ENCODE measurements around the gene FGF21. TPM values are rescaled to one million over a fixed set of nuclear protein-coding genes. Genes with fewer than 3 reads are reported as not detected.
A peak's percentile ranks its signal among the peaks of the same experiment; 100 is the strongest.

Gene FGF21
- total and polyA plus RNA-seq, 4 experiments from 2014 or later = not detected

DNA sequence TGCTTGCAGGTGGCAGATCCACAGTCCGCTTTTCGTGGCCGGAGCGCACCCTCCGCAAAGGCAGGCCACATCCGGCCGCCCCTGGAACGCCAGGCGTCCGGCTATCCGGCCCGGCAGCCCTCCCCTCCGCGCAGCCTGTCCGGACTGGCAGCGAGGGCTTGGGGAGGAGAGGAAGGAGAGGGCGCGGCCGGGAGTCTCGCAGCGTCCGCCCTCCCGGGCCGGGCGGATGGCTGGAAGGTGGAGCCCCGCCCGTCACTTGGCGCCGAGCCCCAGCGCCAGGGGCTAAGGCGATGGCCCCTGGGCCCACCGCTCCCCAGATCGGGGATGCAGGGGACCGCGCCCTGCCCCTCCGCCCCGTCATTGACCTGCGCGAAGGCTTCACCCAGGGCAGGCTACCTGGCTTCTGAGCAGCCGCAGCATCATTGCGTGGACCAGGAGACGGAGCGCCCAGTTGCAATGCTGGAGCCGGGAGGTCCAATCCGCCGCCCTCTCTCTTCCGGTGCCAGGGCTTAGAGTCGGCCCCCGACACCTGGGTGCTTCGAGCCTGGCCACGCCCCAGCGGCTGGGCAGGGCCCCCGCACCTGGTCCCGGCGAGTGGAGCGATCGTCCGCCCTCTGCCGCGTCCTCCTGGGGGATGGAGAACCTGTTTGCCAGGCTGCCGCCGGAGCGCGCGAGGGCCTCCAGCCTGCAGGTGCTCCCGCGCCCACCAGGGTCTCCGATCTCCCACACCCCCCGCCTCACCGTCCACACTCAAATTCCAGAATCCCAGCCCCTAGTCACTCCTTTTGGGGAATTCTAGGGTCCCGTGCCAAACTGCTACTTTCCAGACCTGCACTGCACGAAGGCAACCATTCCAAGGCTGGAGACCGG, 2.6 kb upstream of the FGF21 start, which contains the start of gene FUT1:
TSS of gene FUT1 (minus strand) at position 146 of the 870 bp plus-strand sequence. CDS start 1,360 bp downstream, outside the sequence.
- Histone ChIP-seq H3K4me1 (ENCODE audit: insufficient read depth, low read length) (peaks cover 18% of the 10 kb centered on the region), H3K27me3 (ENCODE audit: insufficient read depth, low read length) (no peaks in the 10 kb centered on the region), H3K9me3 (ENCODE audit: control insufficient read depth in 1 of 2, low read length in 2 of 2) (no peaks in the 10 kb centered on the region), H3K36me3 (ENCODE audit: insufficient read depth, low read length) (no peaks in the 10 kb centered on the region), H3K27ac (ENCODE audit: low read depth, low read length) (no peak within 1 kb of the TSS), H3K4me3 (ENCODE audit: low read length in 2 of 2) (peak within 1 kb of the TSS; percentile 11 to 45)
- DNase-seq = peak; percentile 29 to 60 (median 35)
- POLR2A ChIA-PET (ENCODE audit: partially characterized antibody) = interaction anchor here (1.1 to 1.2 kb wide), 2 partner anchors 13 to 78 kb away, joined by 3 to 4 read pairs; no protein-coding TSS in a partner anchor
- H3K27ac Mint-ChIP-seq = peak within 1 kb of the TSS; percentile 4 to 89 (median 70)
- H3K4me3 Mint-ChIP-seq = peak within 1 kb of the TSS; percentile 83 to 91 (median 86)
- intact Hi-C loops (cut with micrococcal nuclease) = no loop called here
- H3K9me3 Mint-ChIP-seq = peaks cover 0 to 1% (median 0%) of the 10 kb centered on the region in 8 donors
- H3K27me3 Mint-ChIP-seq = peaks cover 6 to 11% of the 10 kb centered on the region in 2 donors
- H3K36me3 Mint-ChIP-seq = no peaks in the 10 kb centered on the region
- peaks cover 13 to 25% (median 19%) of the 10 kb centered on the region in 4 donors for H3K4me1 Mint-ChIP-seq
- CTCF ChIA-PET (ENCODE audit: partially characterized antibody) = no interaction called here

DNA sequence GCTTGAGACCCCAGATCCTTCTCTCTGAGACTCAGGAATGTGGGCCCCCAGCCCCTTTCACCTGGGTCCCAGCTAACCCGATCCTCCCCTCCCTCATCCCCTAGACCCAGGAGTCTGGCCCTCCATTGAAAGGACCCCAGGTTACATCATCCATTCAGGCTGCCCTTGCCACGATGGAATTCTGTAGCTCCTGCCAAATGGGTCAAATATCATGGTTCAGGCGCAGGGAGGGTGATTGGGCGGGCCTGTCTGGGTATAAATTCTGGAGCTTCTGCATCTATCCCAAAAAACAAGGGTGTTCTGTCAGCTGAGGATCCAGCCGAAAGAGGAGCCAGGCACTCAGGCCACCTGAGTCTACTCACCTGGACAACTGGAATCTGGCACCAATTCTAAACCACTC, 463 bp downstream of the FGF21 start:
- no peak overlapping the region for H3K4me3 Mint-ChIP-seq
- peaks cover 15 to 30% (median 21%) of the 10 kb centered on the region in 4 donors for H3K4me1 Mint-ChIP-seq
- POLR2A ChIA-PET (ENCODE audit: partially characterized antibody) = no interaction called here
- H3K27me3 Mint-ChIP-seq = peaks cover 11 to 16% of the 10 kb centered on the region in 2 donors
- no peak for DNase-seq
- H3K27ac ChIP-seq (ENCODE audit: low read depth, low read length) = no peak overlapping the region
- no peak overlapping the region for H3K4me3 ChIP-seq (ENCODE audit: low read length in 2 of 2)
- H3K4me1 ChIP-seq (ENCODE audit: insufficient read depth, low read length) = peaks cover 23% of the 10 kb centered on the region
- no peaks in the 10 kb centered on the region for H3K27me3 ChIP-seq (ENCODE audit: insufficient read depth, low read length)
- H3K27ac Mint-ChIP-seq = no peak overlapping the region
- no peaks in the 10 kb centered on the region for H3K36me3 Mint-ChIP-seq
- intact Hi-C loops (cut with micrococcal nuclease) = no loop called here
- H3K36me3 ChIP-seq (ENCODE audit: insufficient read depth, low read length) = no peaks in the 10 kb centered on the region
- CTCF ChIA-PET (ENCODE audit: partially characterized antibody) = interaction anchor here (1.2 kb wide), 1 partner anchor 16 kb away, joined by 3 read pairs; no protein-coding TSS in a partner anchor
- no peaks in the 10 kb centered on the region for H3K9me3 Mint-ChIP-seq
- no peaks in the 10 kb centered on the region for H3K9me3 ChIP-seq (ENCODE audit: control insufficient read depth in 1 of 2, low read length in 2 of 2)

DNA sequence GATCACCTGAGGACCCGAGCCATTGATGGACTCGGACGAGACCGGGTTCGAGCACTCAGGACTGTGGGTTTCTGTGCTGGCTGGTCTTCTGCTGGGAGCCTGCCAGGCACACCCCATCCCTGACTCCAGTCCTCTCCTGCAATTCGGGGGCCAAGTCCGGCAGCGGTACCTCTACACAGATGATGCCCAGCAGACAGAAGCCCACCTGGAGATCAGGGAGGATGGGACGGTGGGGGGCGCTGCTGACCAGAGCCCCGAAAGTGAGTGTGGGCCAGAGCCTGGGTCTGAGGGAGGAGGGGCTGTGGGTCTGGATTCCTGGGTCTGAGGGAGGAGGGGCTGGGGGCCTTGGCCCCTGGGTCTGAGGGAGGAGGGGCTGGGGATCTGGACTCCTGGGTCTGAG, 888 bp downstream of the FGF21 start:
- Histone ChIP-seq H3K4me1 (ENCODE audit: insufficient read depth, low read length) (peaks cover 23% of the 10 kb centered on the region), H3K27me3 (ENCODE audit: insufficient read depth, low read length) (no peaks in the 10 kb centered on the region), H3K4me3 (ENCODE audit: low read length in 2 of 2) (no peak overlapping the region), H3K36me3 (ENCODE audit: insufficient read depth, low read length) (no peaks in the 10 kb centered on the region), H3K9me3 (ENCODE audit: control insufficient read depth in 1 of 2, low read length in 2 of 2) (no peaks in the 10 kb centered on the region), H3K27ac (ENCODE audit: low read depth, low read length) (no peak overlapping the region)
- Mint-ChIP-seq H3K27me3 (peaks cover 11 to 16% of the 10 kb centered on the region in 2 donors), H3K9me3 (no peaks in the 10 kb centered on the region), H3K4me1 (peaks cover 13 to 26% (median 19%) of the 10 kb centered on the region in 4 donors), H3K27ac (no peak overlapping the region), H3K4me3 (no peak overlapping the region), H3K36me3 (no peaks in the 10 kb centered on the region)
- CTCF ChIA-PET (ENCODE audit: partially characterized antibody) = interaction anchor here (1.2 kb wide), 1 partner anchor 17 kb away, joined by 3 read pairs; no protein-coding TSS in a partner anchor
- intact Hi-C loops (cut with micrococcal nuclease) = no loop called here
- no peak for DNase-seq
- POLR2A ChIA-PET (ENCODE audit: partially characterized antibody) = no interaction called here

DNA sequence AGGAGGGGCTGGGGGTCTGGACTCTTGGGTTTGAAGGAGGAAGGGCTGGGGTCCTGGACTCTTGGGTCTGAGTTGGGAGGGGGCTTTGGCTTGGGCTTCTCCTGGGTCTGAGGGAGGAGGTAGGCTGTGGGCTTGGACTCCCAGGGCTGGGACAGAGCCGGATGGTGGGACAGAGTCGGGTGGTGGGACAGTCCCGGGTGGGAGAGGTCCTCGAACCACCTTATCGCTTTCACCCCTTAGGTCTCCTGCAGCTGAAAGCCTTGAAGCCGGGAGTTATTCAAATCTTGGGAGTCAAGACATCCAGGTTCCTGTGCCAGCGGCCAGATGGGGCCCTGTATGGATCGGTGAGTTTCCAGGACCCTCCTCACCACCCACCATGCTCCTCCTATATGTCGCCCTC, 1.4 kb downstream of the FGF21 start:
- H3K36me3 ChIP-seq (ENCODE audit: insufficient read depth, low read length) = no peaks in the 10 kb centered on the region
- CTCF ChIA-PET (ENCODE audit: partially characterized antibody) = no interaction called here
- H3K27me3 ChIP-seq (ENCODE audit: insufficient read depth, low read length) = no peaks in the 10 kb centered on the region
- no peak for DNase-seq
- H3K9me3 ChIP-seq (ENCODE audit: control insufficient read depth in 1 of 2, low read length in 2 of 2) = no peaks in the 10 kb centered on the region
- H3K4me3 ChIP-seq (ENCODE audit: low read length in 2 of 2) = no peak overlapping the region
- H3K27ac ChIP-seq (ENCODE audit: low read depth, low read length) = no peak overlapping the region
- POLR2A ChIA-PET (ENCODE audit: partially characterized antibody) = no interaction called here
- Mint-ChIP-seq H3K36me3 (no peaks in the 10 kb centered on the region), H3K27me3 (peaks cover 11 to 16% of the 10 kb centered on the region in 2 donors), H3K4me1 (peaks cover 12 to 24% (median 16%) of the 10 kb centered on the region in 4 donors), H3K27ac (peak overlapping the region in 1 of 7 donors; percentile 68), H3K9me3 (no peaks in the 10 kb centered on the region), H3K4me3 (no peak overlapping the region)
- H3K4me1 ChIP-seq (ENCODE audit: insufficient read depth, low read length) = peaks cover 23% of the 10 kb centered on the region
- intact Hi-C loops (cut with micrococcal nuclease) = no loop called here

DNA sequence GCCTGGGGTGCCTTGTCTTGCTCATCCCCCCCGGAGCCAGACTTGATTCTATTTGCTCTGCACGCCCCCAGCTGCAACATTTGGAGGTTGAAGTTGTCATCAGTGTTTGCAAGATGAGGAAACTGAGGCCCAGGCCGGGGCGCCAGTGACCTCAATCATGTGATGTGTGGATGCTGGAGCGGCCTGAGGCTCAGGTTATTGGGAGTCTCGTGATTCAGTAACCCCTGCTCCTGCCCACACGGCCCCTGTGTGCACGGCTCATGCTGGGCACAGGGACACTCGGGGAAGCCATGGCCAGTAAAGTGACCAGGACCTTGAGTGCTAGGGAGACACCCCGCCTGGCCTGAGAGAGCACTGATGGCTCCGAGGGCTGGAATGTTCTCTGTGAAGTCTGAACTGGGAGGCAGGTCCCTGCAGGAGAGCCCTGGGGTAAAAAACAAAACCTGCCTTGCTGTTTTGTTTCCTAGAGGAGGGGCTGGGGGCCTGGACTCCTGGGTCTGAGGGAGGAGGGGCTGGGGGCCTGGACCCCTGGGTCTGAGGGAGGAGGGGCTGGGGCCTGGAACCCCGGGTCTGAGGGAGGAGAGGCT, 1.9 kb downstream of the FGF21 start:
- Histone ChIP-seq H3K36me3 (ENCODE audit: insufficient read depth, low read length) (no peaks in the 10 kb centered on the region), H3K9me3 (ENCODE audit: control insufficient read depth in 1 of 2, low read length in 2 of 2) (no peaks in the 10 kb centered on the region), H3K27me3 (ENCODE audit: insufficient read depth, low read length) (no peaks in the 10 kb centered on the region), H3K4me1 (ENCODE audit: insufficient read depth, low read length) (peaks cover 19% of the 10 kb centered on the region), H3K27ac (ENCODE audit: low read depth, low read length) (no peak overlapping the region), H3K4me3 (ENCODE audit: low read length in 2 of 2) (no peak overlapping the region)
- no peaks in the 10 kb centered on the region for H3K36me3 Mint-ChIP-seq
- H3K9me3 Mint-ChIP-seq = no peaks in the 10 kb centered on the region
- intact Hi-C loops (cut with micrococcal nuclease) = no loop called here
- no peak overlapping the region for H3K27ac Mint-ChIP-seq
- ChIA-PET CTCF (ENCODE audit: partially characterized antibody) (no interaction called here), POLR2A (ENCODE audit: partially characterized antibody) (no interaction called here)
- H3K4me3 Mint-ChIP-seq = no peak overlapping the region
- H3K27me3 Mint-ChIP-seq = peaks cover 11 to 14% of the 10 kb centered on the region in 2 donors
- DNase-seq = no peak
- peaks cover 10 to 20% (median 14%) of the 10 kb centered on the region in 4 donors for H3K4me1 Mint-ChIP-seq

DNA sequence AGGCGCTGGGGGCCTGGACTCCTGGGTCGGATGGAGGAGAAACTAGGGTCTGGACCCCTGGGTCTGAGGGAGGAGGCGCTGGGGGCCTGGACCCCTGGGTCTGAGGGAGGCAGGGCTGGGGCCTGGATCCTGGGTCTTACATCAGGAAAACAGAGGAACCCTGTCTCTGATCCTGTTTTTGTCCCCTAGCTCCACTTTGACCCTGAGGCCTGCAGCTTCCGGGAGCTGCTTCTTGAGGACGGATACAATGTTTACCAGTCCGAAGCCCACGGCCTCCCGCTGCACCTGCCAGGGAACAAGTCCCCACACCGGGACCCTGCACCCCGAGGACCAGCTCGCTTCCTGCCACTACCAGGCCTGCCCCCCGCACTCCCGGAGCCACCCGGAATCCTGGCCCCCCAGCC, 2.4 kb downstream of the FGF21 start:
- H3K4me3 Mint-ChIP-seq = no peak overlapping the region
- no peak overlapping the region for H3K27ac ChIP-seq (ENCODE audit: low read depth, low read length)
- H3K36me3 Mint-ChIP-seq = no peaks in the 10 kb centered on the region
- no peaks in the 10 kb centered on the region for H3K9me3 ChIP-seq (ENCODE audit: control insufficient read depth in 1 of 2, low read length in 2 of 2)
- H3K27me3 ChIP-seq (ENCODE audit: insufficient read depth, low read length) = no peaks in the 10 kb centered on the region
- DNase-seq = no peak
- H3K27me3 Mint-ChIP-seq = peaks cover 11 to 15% of the 10 kb centered on the region in 2 donors
- no peaks in the 10 kb centered on the region for H3K36me3 ChIP-seq (ENCODE audit: insufficient read depth, low read length)
- intact Hi-C loops (cut with micrococcal nuclease) = no loop called here
- ChIA-PET CTCF (ENCODE audit: partially characterized antibody) (no interaction called here), POLR2A (ENCODE audit: partially characterized antibody) (no interaction called here)
- no peak overlapping the region for H3K4me3 ChIP-seq (ENCODE audit: low read length in 2 of 2)
- no peak overlapping the region for H3K27ac Mint-ChIP-seq
- H3K9me3 Mint-ChIP-seq = no peaks in the 10 kb centered on the region
- H3K4me1 ChIP-seq (ENCODE audit: insufficient read depth, low read length) = peaks cover 14% of the 10 kb centered on the region
- peaks cover 10 to 19% (median 12%) of the 10 kb centered on the region in 4 donors for H3K4me1 Mint-ChIP-seq

DNA sequence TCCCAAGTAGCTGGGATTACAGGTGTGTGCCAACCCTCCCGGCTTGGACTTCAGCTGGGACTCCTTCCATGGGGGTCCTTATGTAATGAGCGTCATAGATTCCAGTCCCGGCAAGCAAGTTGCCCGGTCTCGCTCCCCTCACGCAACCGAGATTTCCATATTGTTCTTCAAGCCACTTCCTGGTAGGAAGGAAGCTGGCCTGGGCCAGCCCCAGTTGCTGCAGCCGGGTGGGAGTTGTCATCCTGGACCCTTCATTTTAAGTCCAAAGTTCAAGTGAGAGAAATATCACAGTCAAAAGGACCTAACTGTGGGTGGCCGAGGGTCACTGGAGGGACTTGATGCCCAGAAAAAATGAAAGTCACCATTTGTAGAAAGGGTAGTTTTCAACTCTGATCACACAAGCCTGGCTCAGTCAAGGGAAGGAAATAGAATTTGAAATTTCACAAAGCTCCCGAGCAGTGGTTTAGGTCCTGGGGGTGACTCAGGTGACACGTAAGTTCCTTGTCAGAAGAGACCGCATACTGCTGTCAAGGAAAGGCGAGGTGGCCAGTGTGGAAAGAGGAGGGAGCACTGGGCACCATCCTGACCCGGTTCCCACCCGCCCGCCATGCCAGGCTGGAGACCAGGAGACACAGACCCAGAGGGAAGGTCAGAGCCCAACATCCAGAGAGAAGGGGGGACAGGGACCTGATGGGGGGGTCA, 5.3 kb downstream of the FGF21 start:
- POLR2A ChIA-PET (ENCODE audit: partially characterized antibody) = no interaction called here
- peaks cover 0 to 5% (median 3%) of the 10 kb centered on the region in 4 donors for H3K4me1 Mint-ChIP-seq

More for the DNA sequence above, 5.3 kb downstream of the FGF21 start:
- Histone ChIP-seq H3K4me3 (ENCODE audit: low read length in 2 of 2) (no peak overlapping the region), H3K27me3 (ENCODE audit: insufficient read depth, low read length) (no peaks in the 10 kb centered on the region), H3K4me1 (ENCODE audit: insufficient read depth, low read length) (peaks cover 5% of the 10 kb centered on the region), H3K9me3 (ENCODE audit: control insufficient read depth in 1 of 2, low read length in 2 of 2) (no peaks in the 10 kb centered on the region), H3K36me3 (ENCODE audit: insufficient read depth, low read length) (no peaks in the 10 kb centered on the region), H3K27ac (ENCODE audit: low read depth, low read length) (no peak overlapping the region)
- no peak for DNase-seq
- intact Hi-C loops (cut with micrococcal nuclease) = no loop called here
- Mint-ChIP-seq H3K27ac (peak overlapping the region in 1 of 7 donors; percentile 17), H3K4me3 (no peak overlapping the region), H3K27me3 (peaks cover 7 to 10% of the 10 kb centered on the region in 2 donors), H3K36me3 (no peaks in the 10 kb centered on the region), H3K9me3 (no peaks in the 10 kb centered on the region)
- CTCF ChIA-PET (ENCODE audit: partially characterized antibody) = interaction anchor here (1.1 to 2.2 kb wide), 2 partner anchors 16 to 82 kb away, joined by 4 to 6 read pairs; no protein-coding TSS in a partner anchor
